GM23338 (cell line): Measurements from ENCODE around the gene HNRNPAB. TPM values are rescaled to one million over a fixed set of nuclear protein-coding genes. Genes with fewer than 3 reads are reported as not detected.
A peak's percentile ranks its signal among the peaks of the same experiment; 100 is the strongest.

ENCODE experiments used
- ATAC-seq: fragments of 200-7000 bp; cut with Tn5 transposase; 3 replicates; pipeline ENCODE4 v1.9.1; 2020
- DNase-seq: peaks from one replicate; pipeline ENCODE4 v3.0.0-alpha.2; 2015; ENCODE audit warnings: low spot score
- H2AFZ ChIP-seq: fragments of 200-600 bp; sonication (generic); 2 replicates; pipeline ENCODE4 v1.8.0; 2016; ENCODE audit warnings: antibody characterized with exemption, mild to moderate bottlenecking, moderate library complexity
- H3F3A ChIP-seq: fragments of 200-600 bp; sonication (generic); replicated peaks from 2 replicates; pipeline ENCODE4 v1.8.0; 2017; ENCODE audit warnings: antibody characterized with exemption, mixed run types, low read depth
- H3K27ac ChIP-seq: fragments of 200-600 bp; sonication (generic); 2 replicates; pipeline ENCODE4 v1.6.1; 2016; ENCODE audit warnings: low read depth
- H3K27me3 ChIP-seq: fragments of 200-600 bp; sonication (generic); 2 replicates; pipeline ENCODE4 v1.8.0; 2016; ENCODE audit warnings: mild to moderate bottlenecking, mixed run types, moderate library complexity; ENCODE audit not compliant: insufficient read depth
- H3K36me3 ChIP-seq: fragments of 200-600 bp; sonication (generic); 2 replicates; pipeline ENCODE4 v1.8.0; 2016; ENCODE audit warnings: mild to moderate bottlenecking; ENCODE audit not compliant: insufficient read depth
- H3K4me1 ChIP-seq: fragments of 200-600 bp; sonication (generic); 2 replicates; pipeline ENCODE4 v1.8.0; 2016; ENCODE audit warnings: mild to moderate bottlenecking, moderate library complexity; ENCODE audit not compliant: insufficient read depth
- H3K4me2 ChIP-seq: fragments of 200-600 bp; sonication (generic); 2 replicates; pipeline ENCODE4 v1.7.1; 2017; ENCODE audit warnings: mixed run types
- H3K4me3 ChIP-seq: fragments of 200-600 bp; sonication (generic); 2 replicates; pipeline ENCODE4 v1.6.1; 2016; ENCODE audit warnings: mixed run types
- H3K79me2 ChIP-seq: fragments of 200-600 bp; sonication (generic); replicated peaks from 2 replicates; pipeline ENCODE4 v1.8.0; 2017; ENCODE audit warnings: mild to moderate bottlenecking; ENCODE audit not compliant: insufficient read depth
- H3K9me2 ChIP-seq: fragments of 200-600 bp; sonication (generic); 2 replicates; pipeline ENCODE4 v1.8.0; 2017; ENCODE audit not compliant: insufficient read depth
- H4K20me1 ChIP-seq: fragments of 200-600 bp; sonication (generic); replicated peaks from 2 replicates; pipeline ENCODE4 v1.8.0; 2017; ENCODE audit warnings: mild to moderate bottlenecking; ENCODE audit not compliant: insufficient read depth
- H3K27ac Mint-ChIP-seq: 2 replicates; pipeline ENCODE4 v1.8.0; 2020; ENCODE audit warnings: inconsistent platforms, mild to moderate bottlenecking, moderate library complexity, mixed read lengths
- H3K27me3 Mint-ChIP-seq: 3 replicates; pipeline ENCODE4 v1.8.0; 2022; ENCODE audit warnings: low read depth, mild to moderate bottlenecking, moderate library complexity, mixed read lengths, inconsistent platforms; ENCODE audit not compliant: insufficient read depth, poor library complexity
- H3K36me3 Mint-ChIP-seq: 3 replicates; pipeline ENCODE4 v1.8.0; 2021; ENCODE audit warnings: low read depth, mild to moderate bottlenecking, inconsistent platforms, moderate library complexity, mixed read lengths
- H3K4me1 Mint-ChIP-seq: 3 replicates; pipeline ENCODE4 v1.8.0; 2020; ENCODE audit warnings: mild to moderate bottlenecking, inconsistent platforms, mixed read lengths
- H3K4me3 Mint-ChIP-seq: 3 replicates; pipeline ENCODE4 v1.8.0; 2021; ENCODE audit warnings: moderate library complexity, mild to moderate bottlenecking, inconsistent platforms, mixed read lengths
- H3K9me3 Mint-ChIP-seq: 3 replicates; pipeline ENCODE4 v1.8.0; 2020; ENCODE audit warnings: moderate library complexity, mild to moderate bottlenecking, inconsistent platforms, mixed read lengths
- CREB1 ChIP-seq: fragments of 250-450 bp; sonication (Bioruptor Pico); IDR thresholded peaks from 2 replicates; pipeline ENCODE4 v1.5.0; 2020; ENCODE audit warnings: low read depth, mild to moderate bottlenecking, moderate library complexity
- EZH2phosphoT487 ChIP-seq: fragments of 200-600 bp; sonication (generic); IDR thresholded peaks from one replicate; pipeline ENCODE4 v1.8.1; 2018; ENCODE audit warnings: antibody characterized with exemption; ENCODE audit not compliant: unreplicated experiment
- NANOG ChIP-seq: IDR thresholded peaks from 2 replicates; pipeline ENCODE4 v1.6.1; 2016; ENCODE audit warnings: antibody characterized with exemption, borderline replicate concordance
- POLR2AphosphoS5 ChIP-seq: IDR thresholded peaks from 2 replicates; pipeline ENCODE4 v1.6.1; 2016; ENCODE audit warnings: antibody characterized with exemption, low read depth
- long read RNA-seq: library from polyadenylated mRNA; unstranded; transcript quantifications from one replicate; pipeline ENCODE4 v2.0.0, GENCODE V29; 2020; ENCODE audit not compliant: unreplicated experiment
- polyA plus RNA-seq: library from polyadenylated mRNA; unstranded; fragments of >200 nt; fragmentation: Nextera tagmentation; extraction: Ambion mirVana; gene quantifications from 2 replicates; pipeline ENCODE4 v1.2.1, GENCODE V29; 2016
- total RNA-seq: library from RNA; depleted of rRNA; stranded (reverse); fragments of >200 nt; shearing (Covaris generic); gene quantifications from 2 replicates; pipeline ENCODE4 v1.2.3, GENCODE V29; 2014; rRNA removed
- TF ChIP-seq, protein P1 (sequence below): fragments of 250-450 bp; sonication (Bioruptor Pico); IDR thresholded peaks from 2 replicates; pipeline ENCODE4 v1.5.0; 2020; ENCODE audit warnings: mild to moderate bottlenecking, moderate library complexity

The HNRNPAB gene
- 304 and 345 TPM in 2 replicates for total RNA-seq
- polyA plus RNA-seq: 579 and 599 TPM in 2 replicates
- long read RNA-seq, transcript HNRNPAB-201 (7 exons, 1,602 nt): minor isoform, 15 of 94 reads
- long read RNA-seq, transcript HNRNPAB-202 (8 exons, 1,796 nt): major isoform, 44 of 94 reads
- long read RNA-seq, partial matches to known transcripts: 17 of 94 reads
- long read RNA-seq, other reads (novel, unspliced or antisense): 16 of 94 reads

DNA sequence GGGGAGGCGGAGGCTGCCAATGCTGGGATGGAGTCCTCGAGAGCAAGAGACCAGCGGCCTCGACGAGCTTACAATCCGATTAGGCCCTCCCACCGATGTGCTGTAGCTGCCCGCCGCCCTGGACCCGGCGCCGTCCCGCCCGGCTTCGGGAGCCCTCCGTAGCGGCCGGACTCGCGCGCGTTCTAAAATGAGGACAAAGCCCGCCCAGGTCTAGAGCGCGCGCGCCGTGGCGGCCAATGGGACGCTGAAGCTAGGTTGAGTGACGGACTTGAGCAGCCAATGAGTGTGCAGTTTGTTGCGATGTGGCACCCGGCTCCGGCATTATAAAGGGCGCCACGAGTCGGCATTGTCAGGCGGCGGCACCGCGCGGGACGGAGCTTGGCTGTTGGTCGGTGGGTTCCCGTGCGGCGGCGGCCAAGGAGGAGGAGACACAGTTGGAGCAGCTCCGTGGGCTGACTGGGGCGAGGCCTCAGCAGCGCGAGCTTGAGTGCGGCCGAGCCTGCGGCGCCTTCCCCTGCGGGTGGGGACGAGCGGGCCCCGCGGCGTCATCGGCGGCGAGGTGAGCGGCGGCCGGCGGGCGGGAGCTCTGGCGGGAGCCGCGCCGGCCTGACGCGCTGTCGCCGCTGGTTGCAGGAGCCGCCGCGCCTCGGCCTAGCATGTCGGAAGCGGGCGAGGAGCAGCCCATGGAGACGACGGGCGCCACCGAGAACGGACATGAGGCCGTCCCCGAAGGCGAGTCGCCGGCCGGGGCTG lies at the start of gene HNRNPAB:
Gene HNRNPAB, plus strand, starts transcription at position 352 of the 753 bp plus-strand sequence. Its CDS starts 305 bp downstream, at position 657.
- peaks cover 8% of the 10 kb centered on the region for H3K9me3 Mint-ChIP-seq
- H3K27ac Mint-ChIP-seq: peak within 1 kb of the TSS; percentile 100
- Histone ChIP-seq H3K4me2 (peak within 1 kb of the TSS; percentile 99), H3K4me3 (peak within 1 kb of the TSS; percentile 100), H3K9me2 (no peaks in the 10 kb centered on the region), H3K79me2 (peaks cover 56% of the 10 kb centered on the region), H2AFZ (peak within 1 kb of the TSS; percentile 86; the same call in 1 of the 2 replicates), H3K27ac (peak within 1 kb of the TSS; percentile 87), H4K20me1 (peaks cover 40% of the 10 kb centered on the region), H3K36me3 (peaks cover 40% of the 10 kb centered on the region), H3F3A (peaks cover 41% of the 10 kb centered on the region), H3K4me1 (peaks cover 23% of the 10 kb centered on the region), H3K27me3 (no peaks in the 10 kb centered on the region)
- ATAC-seq (peak; percentile 86), DNase-seq (peak; percentile 98)
- H3K27me3 Mint-ChIP-seq: peaks cover 27% of the 10 kb centered on the region
- H3K4me1 Mint-ChIP-seq: peaks cover 39% of the 10 kb centered on the region
- no peak for TF ChIP-seq NANOG
- TF ChIP-seq POLR2AphosphoS5: peak; percentile 100
- no peak for TF ChIP-seq EZH2phosphoT487
- TF ChIP-seq, protein P1, sequence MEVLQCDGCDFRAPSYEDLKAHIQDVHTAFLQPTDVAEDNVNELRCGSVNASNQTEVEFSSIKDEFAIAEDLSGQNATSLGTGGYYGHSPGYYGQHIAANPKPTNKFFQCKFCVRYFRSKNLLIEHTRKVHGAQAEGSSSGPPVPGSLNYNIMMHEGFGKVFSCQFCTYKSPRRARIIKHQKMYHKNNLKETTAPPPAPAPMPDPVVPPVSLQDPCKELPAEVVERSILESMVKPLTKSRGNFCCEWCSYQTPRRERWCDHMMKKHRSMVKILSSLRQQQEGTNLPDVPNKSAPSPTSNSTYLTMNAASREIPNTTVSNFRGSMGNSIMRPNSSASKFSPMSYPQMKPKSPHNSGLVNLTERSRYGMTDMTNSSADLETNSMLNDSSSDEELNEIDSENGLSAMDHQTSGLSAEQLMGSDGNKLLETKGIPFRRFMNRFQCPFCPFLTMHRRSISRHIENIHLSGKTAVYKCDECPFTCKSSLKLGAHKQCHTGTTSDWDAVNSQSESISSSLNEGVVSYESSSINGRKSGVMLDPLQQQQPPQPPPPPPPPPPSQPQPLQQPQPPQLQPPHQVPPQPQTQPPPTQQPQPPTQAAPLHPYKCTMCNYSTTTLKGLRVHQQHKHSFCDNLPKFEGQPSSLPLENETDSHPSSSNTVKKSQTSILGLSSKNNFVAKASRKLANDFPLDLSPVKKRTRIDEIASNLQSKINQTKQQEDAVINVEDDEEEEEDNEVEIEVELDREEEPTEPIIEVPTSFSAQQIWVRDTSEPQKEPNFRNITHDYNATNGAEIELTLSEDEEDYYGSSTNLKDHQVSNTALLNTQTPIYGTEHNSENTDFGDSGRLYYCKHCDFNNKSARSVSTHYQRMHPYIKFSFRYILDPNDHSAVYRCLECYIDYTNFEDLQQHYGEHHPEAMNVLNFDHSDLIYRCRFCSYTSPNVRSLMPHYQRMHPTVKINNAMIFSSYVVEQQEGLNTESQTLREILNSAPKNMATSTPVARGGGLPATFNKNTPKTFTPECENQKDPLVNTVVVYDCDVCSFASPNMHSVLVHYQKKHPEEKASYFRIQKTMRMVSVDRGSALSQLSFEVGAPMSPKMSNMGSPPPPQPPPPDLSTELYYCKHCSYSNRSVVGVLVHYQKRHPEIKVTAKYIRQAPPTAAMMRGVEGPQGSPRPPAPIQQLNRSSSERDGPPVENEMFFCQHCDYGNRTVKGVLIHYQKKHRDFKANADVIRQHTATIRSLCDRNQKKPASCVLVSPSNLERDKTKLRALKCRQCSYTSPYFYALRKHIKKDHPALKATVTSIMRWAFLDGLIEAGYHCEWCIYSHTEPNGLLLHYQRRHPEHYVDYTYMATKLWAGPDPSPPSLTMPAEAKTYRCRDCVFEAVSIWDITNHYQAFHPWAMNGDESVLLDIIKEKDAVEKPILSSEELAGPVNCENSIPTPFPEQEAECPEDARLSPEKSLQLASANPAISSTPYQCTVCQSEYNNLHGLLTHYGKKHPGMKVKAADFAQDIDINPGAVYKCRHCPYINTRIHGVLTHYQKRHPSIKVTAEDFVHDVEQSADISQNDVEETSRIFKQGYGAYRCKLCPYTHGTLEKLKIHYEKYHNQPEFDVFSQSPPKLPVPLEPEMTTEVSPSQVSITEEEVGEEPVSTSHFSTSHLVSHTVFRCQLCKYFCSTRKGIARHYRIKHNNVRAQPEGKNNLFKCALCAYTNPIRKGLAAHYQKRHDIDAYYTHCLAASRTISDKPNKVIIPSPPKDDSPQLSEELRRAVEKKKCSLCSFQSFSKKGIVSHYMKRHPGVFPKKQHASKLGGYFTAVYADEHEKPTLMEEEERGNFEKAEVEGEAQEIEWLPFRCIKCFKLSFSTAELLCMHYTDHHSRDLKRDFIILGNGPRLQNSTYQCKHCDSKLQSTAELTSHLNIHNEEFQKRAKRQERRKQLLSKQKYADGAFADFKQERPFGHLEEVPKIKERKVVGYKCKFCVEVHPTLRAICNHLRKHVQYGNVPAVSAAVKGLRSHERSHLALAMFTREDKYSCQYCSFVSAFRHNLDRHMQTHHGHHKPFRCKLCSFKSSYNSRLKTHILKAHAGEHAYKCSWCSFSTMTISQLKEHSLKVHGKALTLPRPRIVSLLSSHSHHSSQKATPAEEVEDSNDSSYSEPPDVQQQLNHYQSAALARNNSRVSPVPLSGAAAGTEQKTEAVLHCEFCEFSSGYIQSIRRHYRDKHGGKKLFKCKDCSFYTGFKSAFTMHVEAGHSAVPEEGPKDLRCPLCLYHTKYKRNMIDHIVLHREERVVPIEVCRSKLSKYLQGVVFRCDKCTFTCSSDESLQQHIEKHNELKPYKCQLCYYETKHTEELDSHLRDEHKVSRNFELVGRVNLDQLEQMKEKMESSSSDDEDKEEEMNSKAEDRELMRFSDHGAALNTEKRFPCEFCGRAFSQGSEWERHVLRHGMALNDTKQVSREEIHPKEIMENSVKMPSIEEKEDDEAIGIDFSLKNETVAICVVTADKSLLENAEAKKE (CRISPR knock-in tag): no peak
- TF ChIP-seq CREB1 (CRISPR knock-in tag): peak; percentile 67
- H3K36me3 Mint-ChIP-seq: peaks cover 45% of the 10 kb centered on the region
- H3K4me3 Mint-ChIP-seq: peak within 1 kb of the TSS; percentile 98
